ENCODE results near the gene ACSS1. TPM values are rescaled to one million over a fixed set of nuclear protein-coding genes. Genes with fewer than 3 reads are reported as not detected.

ACSS1 gene
- total and polyA plus RNA-seq, 2 experiments from 2014 or later, result 1.3 to 4.1 TPM

- H2AFZ ChIP-seq, result peak overlapping the region; percentile 98
- TF ChIP-seq EZH2 (IDR thresholded peaks at IDR 0.05; ENCODE audit: low read depth, unreplicated experiment) (peak; percentile 85), REST (IDR thresholded peaks at IDR 0.05; ENCODE audit: unreplicated experiment) (peak; percentile 85), STAT1 (IDR thresholded peaks at IDR 0.05; ENCODE audit: unreplicated experiment) (no peak), ZNF331 (CRISPR knock-in tag; IDR thresholded peaks at IDR 0.05; ENCODE audit: low read depth) (no peak), ZNF114 (CRISPR knock-in tag; IDR thresholded peaks at IDR 0.05) (no peak), CTCF (conservative IDR thresholded peaks at IDR 0.05; ENCODE audit: low read depth in 2 of 2) (peak; percentile 56 to 68)
- H3K27ac ChIP-seq (ENCODE audit: low read depth), result no peak overlapping the region
- DNase-seq (ENCODE audit: low spot score) (peak; percentile 94), ATAC-seq (peak; percentile 54)
- H3K4me1 ChIP-seq (ENCODE audit: insufficient read depth), result peaks cover 17% of the 10 kb centered on the region
- Mint-ChIP-seq H3K9me3 (peaks cover 3% of the 10 kb centered on the region; the same call in 2 of the 3 replicates), H3K4me3 (peak overlapping the region; percentile 74), H3K27me3 (ENCODE audit: insufficient read depth, low read depth, poor library complexity) (peaks cover 92% of the 10 kb centered on the region), H3K4me1 (peaks cover 25% of the 10 kb centered on the region), H3K36me3 (ENCODE audit: low read depth) (no peaks in the 10 kb centered on the region), H3K27ac (no peak overlapping the region)
- H3K9me2 ChIP-seq (ENCODE audit: insufficient read depth), result no peaks in the 10 kb centered on the region
- H3K36me3 ChIP-seq (ENCODE audit: insufficient read depth), result no peaks in the 10 kb centered on the region
- H3K4me3 ChIP-seq, result peak overlapping the region; percentile 72
- H3K27me3 ChIP-seq (ENCODE audit: insufficient read depth), result peaks cover 100% of the 10 kb centered on the region
- peaks cover 10% of the 10 kb centered on the region for H4K20me1 ChIP-seq (replicated peaks; ENCODE audit: insufficient read depth)
- peaks cover 8% of the 10 kb centered on the region; the same call in 1 of the 2 replicates for H3F3A ChIP-seq (replicated peaks; ENCODE audit: low read depth)
- H3K79me2 ChIP-seq (replicated peaks; ENCODE audit: insufficient read depth), result no peaks in the 10 kb centered on the region
- peak overlapping the region; percentile 93 for H3K4me2 ChIP-seq
Observed at GRCh38 chr20:25081065-25081729, 23.3 kb upstream of the ACSS1 start.

GRCh38 chr20:25079171-25079570 lies 21.2 kb upstream of the ACSS1 start:
- Histone ChIP-seq H3K79me2 (replicated peaks; ENCODE audit: insufficient read depth) (no peaks in the 10 kb centered on the region), H3K27ac (ENCODE audit: low read depth) (no peak overlapping the region), H3K4me3 (no peak overlapping the region), H3K9me2 (ENCODE audit: insufficient read depth) (no peaks in the 10 kb centered on the region), H3K36me3 (ENCODE audit: insufficient read depth) (no peaks in the 10 kb centered on the region), H3K27me3 (ENCODE audit: insufficient read depth) (peaks cover 87% of the 10 kb centered on the region), H3K4me2 (no peak overlapping the region), H2AFZ (no peak overlapping the region), H3K4me1 (ENCODE audit: insufficient read depth) (peaks cover 12% of the 10 kb centered on the region), H4K20me1 (replicated peaks; ENCODE audit: insufficient read depth) (peaks cover 10% of the 10 kb centered on the region), H3F3A (replicated peaks; ENCODE audit: low read depth) (peaks cover 4% of the 10 kb centered on the region; the same call in 1 of the 2 replicates)
- Mint-ChIP-seq H3K9me3 (peaks cover 3% of the 10 kb centered on the region; the same call in 2 of the 3 replicates), H3K27ac (no peak overlapping the region), H3K4me3 (no peak overlapping the region), H3K27me3 (ENCODE audit: insufficient read depth, low read depth, poor library complexity) (peaks cover 72% of the 10 kb centered on the region), H3K4me1 (peaks cover 17% of the 10 kb centered on the region), H3K36me3 (ENCODE audit: low read depth) (no peaks in the 10 kb centered on the region)
- DNase-seq (ENCODE audit: low spot score) (no peak), ATAC-seq (no peak)
- TF ChIP-seq REST (IDR thresholded peaks at IDR 0.05; ENCODE audit: unreplicated experiment) (no peak), JUNB (IDR thresholded peaks at IDR 0.05; ENCODE audit: unreplicated experiment) (no peak)
